AG09309 (cell line): ENCODE data around the gene FBXL12.
A peak's percentile ranks its signal among the peaks of the same experiment; 100 is the strongest.

Source experiments
- DNase-seq: peaks from one replicate; pipeline ENCODE4 v3.0.0-alpha.2; 2010; ENCODE audit warnings: low read depth
- H3K4me3 ChIP-seq: 2 replicates; pipeline ENCODE4 v1.5.1; 2011; ENCODE audit warnings: mild to moderate bottlenecking, low read depth, low read length, moderate library complexity; ENCODE audit not compliant: control insufficient read depth
- CTCF ChIP-seq: IDR thresholded peaks from 2 replicates; pipeline ENCODE4 v1.5.1; 2011; ENCODE audit warnings: mild to moderate bottlenecking, low read depth, low read length, inconsistent platforms; ENCODE audit not compliant: insufficient read depth, control insufficient read depth; ENCODE audit errors: missing control alignments

Gene FBXL12

DNA sequence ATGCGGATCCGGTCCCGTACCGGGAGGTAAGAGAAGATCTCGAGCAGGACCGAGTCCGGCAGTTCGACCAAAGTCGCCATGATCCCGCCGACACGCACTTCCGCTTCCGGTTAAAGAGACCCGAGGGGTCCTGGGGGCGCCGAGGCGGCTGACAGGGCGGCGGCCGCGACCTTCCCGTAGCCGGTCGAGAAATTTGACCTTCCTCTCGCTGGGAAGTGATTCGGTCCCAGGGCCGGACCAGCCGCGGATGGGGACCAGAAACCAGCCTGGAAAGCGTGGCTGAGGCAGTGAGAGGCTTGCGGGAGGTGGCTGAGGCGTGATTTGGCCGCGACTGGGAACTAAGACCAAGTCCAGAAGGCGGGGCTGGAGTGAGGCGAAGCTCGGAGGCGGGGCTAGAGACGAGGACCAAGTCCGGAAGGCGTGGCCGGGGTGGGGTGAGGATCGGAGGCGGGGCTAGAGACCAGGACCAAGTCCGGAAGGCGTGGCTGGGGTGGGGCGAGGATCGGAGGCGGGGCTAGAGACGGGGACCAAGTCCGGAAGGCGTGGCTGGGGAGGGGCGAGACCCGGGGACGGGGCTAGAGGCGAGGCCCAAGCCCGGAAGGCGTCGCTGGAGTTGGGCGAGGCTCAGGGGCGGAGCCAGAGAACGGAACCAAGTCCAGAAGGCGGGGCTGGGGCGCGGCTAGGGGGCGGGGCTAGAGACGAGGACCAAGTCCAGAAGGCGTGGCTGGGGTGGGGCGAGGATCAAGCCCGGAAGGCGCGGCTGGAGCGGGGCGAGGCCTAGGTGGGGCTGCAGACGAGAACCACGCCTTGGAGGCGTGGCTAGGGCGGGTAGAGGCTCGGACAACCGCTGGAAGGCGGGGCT is at the start of gene FBXL12:
Gene FBXL12 (minus strand): TSS at position 346 of the 862 bp plus-strand sequence. CDS start 266 bp downstream, at position 80.
- TF ChIP-seq CTCF = no peak
- DNase-seq = peak; percentile 98
- H3K4me3 ChIP-seq = peak within 1 kb of the TSS; percentile 90

GRCh38 chr19:9865732-9866501 is 47.0 kb upstream of the FBXL12 start:
- no peak for TF ChIP-seq CTCF
- DNase-seq = no peak
- no peak overlapping the region for H3K4me3 ChIP-seq

- no peak for TF ChIP-seq CTCF
- no peak for DNase-seq
- no peak overlapping the region for H3K4me3 ChIP-seq
These were observed 44.9 kb upstream of the FBXL12 start for GRCh38 chr19:9863759-9864158.

DNA sequence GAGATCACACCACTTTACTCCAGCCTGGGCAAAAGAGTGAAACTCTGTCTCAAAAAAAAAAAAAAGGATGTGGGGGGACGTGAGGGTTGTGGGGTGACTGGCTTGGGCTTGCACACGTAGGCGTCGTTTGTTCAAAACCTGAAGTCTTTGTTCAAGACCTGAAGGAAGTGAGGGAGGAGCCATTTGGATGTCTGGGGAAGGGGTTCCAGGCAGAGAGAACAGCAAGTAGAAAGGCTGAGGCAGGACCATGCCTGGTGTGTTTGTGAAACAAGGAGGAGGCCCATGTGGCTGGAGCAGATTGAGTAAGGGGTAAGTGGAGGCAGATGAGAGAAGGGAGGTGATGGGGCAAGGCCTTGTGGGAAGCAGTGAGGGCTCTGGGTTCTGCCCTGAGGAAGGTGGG is 44.1 kb upstream of the FBXL12 start:
- no peak overlapping the region for H3K4me3 ChIP-seq
- DNase-seq = no peak
- TF ChIP-seq CTCF = no peak

GRCh38 chr19:9861503-9861902 is 42.6 kb upstream of the FBXL12 start:
- TF ChIP-seq CTCF = no peak

DNA sequence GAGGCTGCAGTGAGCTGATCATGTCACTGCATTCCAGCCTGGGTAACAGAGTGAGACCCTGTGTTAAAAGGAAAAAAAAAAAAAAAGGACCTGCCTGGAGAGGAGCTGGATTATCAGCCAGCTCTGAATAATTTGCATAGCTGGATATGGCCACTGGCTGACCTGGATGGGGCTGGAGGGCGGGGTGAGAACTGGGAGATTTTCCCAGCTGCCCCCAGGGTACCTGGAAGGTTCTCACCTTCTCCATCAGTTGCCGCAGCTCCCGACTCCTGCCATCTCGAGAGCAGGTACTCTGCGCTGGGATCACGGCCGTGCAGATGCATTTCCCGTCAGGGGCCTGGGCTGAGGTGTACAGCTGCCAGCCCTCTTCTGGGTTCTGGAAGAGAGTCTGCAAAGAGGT is 41.5 kb upstream of the FBXL12 start:
- TF ChIP-seq CTCF = no peak
- DNase-seq = no peak
- H3K4me3 ChIP-seq = no peak overlapping the region

More at GRCh38 chr19:9861503-9861902, 42.6 kb upstream of the FBXL12 start:
- no peak overlapping the region for H3K4me3 ChIP-seq
- DNase-seq = no peak
